HEK293 (cell line): ENCODE results near the gene FAM149B1.

ENCODE experiments used
- CTCF ChIA-PET: fragments of 350-600 bp; formaldehyde crosslinking; extraction: SDS; loops from one replicate; lab custom pipeline; 2021; ENCODE audit warnings: antibody characterized with exemption; lab: Yijun Ruan, JAX
- POLR2A ChIA-PET: fragments of 300-600 bp; formaldehyde crosslinking; extraction: SDS; loops from one replicate; lab custom pipeline; 2020; ENCODE audit warnings: antibody characterized with exemption, inconsistent platforms; lab: Yijun Ruan, JAX
- H3K27ac ChIP-seq: fragments of 200-500 bp; sonication (Bioruptor generic); 2 replicates; pipeline ENCODE4 v1.5.1; 2014; ENCODE audit warnings: low read depth, low read length, control low read depth, inconsistent platforms; ENCODE audit errors: extremely low read depth
- H3K36me3 ChIP-seq, 2 experiments: fragments of 200-500 bp in 1 of 2; sonication (Bioruptor generic) in 1 of 2; 1 replicate in 1 of 2; 2 replicates in 1 of 2; pipeline ENCODE4 v1.5.1; 2014 to 2017; ENCODE audit warnings: inconsistent platforms in 2 of 2, low read length in 2 of 2; ENCODE audit not compliant: control insufficient read depth in 2 of 2, insufficient read depth in 1 of 2
- H3K4me1 ChIP-seq: fragments of 200-500 bp; sonication (Bioruptor generic); 2 replicates; pipeline ENCODE4 v1.5.1; 2014; ENCODE audit warnings: mild to moderate bottlenecking, low read length, inconsistent platforms; ENCODE audit not compliant: control insufficient read depth, insufficient read depth
- H3K4me3 ChIP-seq: 2 replicates; pipeline ENCODE4 v1.5.1; 2011; ENCODE audit warnings: low read depth, mild to moderate bottlenecking, control low read depth, low read length, moderate library complexity
- H3K9me3 ChIP-seq: fragments of 200-500 bp; sonication (Bioruptor generic); 2 replicates; pipeline ENCODE4 v1.5.1; 2014; ENCODE audit warnings: low read depth, low read length, inconsistent platforms; ENCODE audit not compliant: control insufficient read depth, insufficient read depth
- AEBP2 ChIP-seq: fragments of 450-650 bp; formaldehyde crosslinking; IDR thresholded peaks from 2 replicates; pipeline ENCODE4 v1.5.1; 2016; ENCODE audit warnings: missing biosample characterization, missing genetic modification characterization, borderline replicate concordance
- BCL11A ChIP-seq: fragments of 450-650 bp; formaldehyde crosslinking; IDR thresholded peaks from 2 replicates; pipeline ENCODE4 v1.5.1; 2016; ENCODE audit warnings: low read depth, missing biosample characterization, missing genetic modification characterization
- CTCF ChIP-seq: fragments of 450-650 bp; formaldehyde crosslinking; IDR thresholded peaks from 2 replicates; pipeline ENCODE4 v1.5.1; 2016; ENCODE audit warnings: missing biosample characterization, missing genetic modification characterization
- HOXD13 ChIP-seq: sonication (generic); formaldehyde crosslinking; IDR thresholded peaks from 2 replicates; pipeline ENCODE4 v1.8.0; 2022; ENCODE audit warnings: missing genetic modification reagents, borderline replicate concordance
- KLF9 ChIP-seq: fragments of 450-650 bp; formaldehyde crosslinking; IDR thresholded peaks from 2 replicates; pipeline ENCODE4 v1.5.1; 2016; ENCODE audit warnings: missing biosample characterization, missing genetic modification characterization, low read depth
- MZF1 ChIP-seq: fragments of 450-650 bp; formaldehyde crosslinking; IDR thresholded peaks from 2 replicates; pipeline ENCODE4 v1.5.1; 2017; ENCODE audit warnings: missing biosample characterization, missing genetic modification characterization, borderline replicate concordance
- PATZ1 ChIP-seq: fragments of 450-650 bp; formaldehyde crosslinking; IDR thresholded peaks from 2 replicates; pipeline ENCODE4 v1.5.1; 2016; ENCODE audit warnings: missing biosample characterization, missing genetic modification characterization
- WT1 ChIP-seq: fragments of 450-650 bp; formaldehyde crosslinking; IDR thresholded peaks from 2 replicates; pipeline ENCODE4 v1.5.1; 2016; ENCODE audit warnings: missing biosample characterization, missing genetic modification characterization
- ZEB2 ChIP-seq: fragments of 450-650 bp; formaldehyde crosslinking; IDR thresholded peaks from 2 replicates; pipeline ENCODE4 v1.5.1; 2016; ENCODE audit warnings: missing biosample characterization, missing genetic modification characterization
- ZNF121 ChIP-seq: fragments of 450-650 bp; formaldehyde crosslinking; IDR thresholded peaks from 2 replicates; pipeline ENCODE4 v1.5.1; 2016; ENCODE audit warnings: missing biosample characterization, missing genetic modification characterization
- ZNF214 ChIP-seq: fragments of 450-650 bp; formaldehyde crosslinking; IDR thresholded peaks from 2 replicates; pipeline ENCODE4 v1.5.1; 2017; ENCODE audit warnings: missing biosample characterization, mild to moderate bottlenecking, missing genetic modification characterization, borderline replicate concordance
- ZNF26 ChIP-seq: fragments of 450-650 bp; formaldehyde crosslinking; IDR thresholded peaks from 2 replicates; pipeline ENCODE4 v1.5.1; 2016; ENCODE audit warnings: missing biosample characterization, missing genetic modification characterization
- ZNF335 ChIP-seq: fragments of 450-650 bp; formaldehyde crosslinking; conservative IDR thresholded peaks from 2 replicates; pipeline ENCODE4 v1.5.1; 2016; ENCODE audit warnings: missing biosample characterization, missing genetic modification characterization
- ZNF341 ChIP-seq: fragments of 450-650 bp; formaldehyde crosslinking; IDR thresholded peaks from 2 replicates; pipeline ENCODE4; 2016; ENCODE audit warnings: low read depth, missing biosample characterization, missing genetic modification characterization
- ZNF48 ChIP-seq: fragments of 450-650 bp; formaldehyde crosslinking; IDR thresholded peaks from 2 replicates; pipeline ENCODE4 v1.5.1; 2016; ENCODE audit warnings: missing biosample characterization, missing genetic modification characterization
- ZNF501 ChIP-seq: fragments of 450-650 bp; formaldehyde crosslinking; IDR thresholded peaks from 2 replicates; pipeline ENCODE4 v1.5.1; 2016; ENCODE audit warnings: missing biosample characterization, missing genetic modification characterization
- ZNF514 ChIP-seq: fragments of 450-650 bp; formaldehyde crosslinking; IDR thresholded peaks from 2 replicates; pipeline ENCODE4 v1.5.1; 2016; ENCODE audit warnings: missing biosample characterization, missing genetic modification characterization
- ZNF664 ChIP-seq: fragments of 450-650 bp; formaldehyde crosslinking; IDR thresholded peaks from 2 replicates; pipeline ENCODE4 v1.5.1; 2016; ENCODE audit warnings: missing biosample characterization, missing genetic modification characterization
- ZNF677 ChIP-seq: fragments of 450-650 bp; IDR thresholded peaks from 2 replicates; pipeline ENCODE4 v1.5.0; 2018; ENCODE audit warnings: missing biosample characterization, mild to moderate bottlenecking, missing genetic modification characterization, moderate library complexity
- ZNF701 ChIP-seq: fragments of 450-650 bp; formaldehyde crosslinking; IDR thresholded peaks from 2 replicates; pipeline ENCODE4 v1.5.1; 2016; ENCODE audit warnings: missing biosample characterization, missing genetic modification characterization
- ZNF791 ChIP-seq: fragments of 450-650 bp; formaldehyde crosslinking; IDR thresholded peaks from 2 replicates; pipeline ENCODE4 v1.5.1; 2016; ENCODE audit warnings: missing biosample characterization, missing genetic modification characterization
- ZXDB ChIP-seq: fragments of 450-650 bp; formaldehyde crosslinking; IDR thresholded peaks from 2 replicates; pipeline ENCODE4 v1.5.1; 2016; ENCODE audit warnings: missing biosample characterization, missing genetic modification characterization
- TF ChIP-seq, protein P1 (sequence below): IDR thresholded peaks from 2 replicates; pipeline ENCODE4 v1.6.1; 2011; ENCODE audit warnings: mild to moderate bottlenecking, low read depth, low read length, borderline replicate concordance

FAM149B1 gene

GRCh38 chr10:73168465-73168803, 515 bp downstream of the FAM149B1 start:
- CTCF ChIA-PET: interaction anchor here (0.9 to 2.9 kb wide), 2 partner anchors 9 to 49 kb away, joined by 4 to 17 read pairs; no protein-coding TSS in a partner anchor
- TF ChIP-seq ZNF677 (tag by site-specific recombination) (no peak), MZF1 (tag by site-specific recombination) (no peak), CTCF (peak; percentile 32; the same call in 1 of the 2 replicates), ZNF664 (0 out of 2 replicates have a peak, but pooled peaks have one; percentile 33), KLF9 (tag by site-specific recombination) (peak; percentile 8; the same call in 1 of the 2 replicates), ZNF214 (tag by site-specific recombination) (no peak), PATZ1 (tag by site-specific recombination) (no peak), ZNF501 (tag by site-specific recombination) (no peak), ZNF341 (peak; percentile 42; the same call in 1 of the 2 replicates), AEBP2 (no peak), ZNF701 (tag by site-specific recombination) (no peak)
- TF ChIP-seq, protein P1, sequence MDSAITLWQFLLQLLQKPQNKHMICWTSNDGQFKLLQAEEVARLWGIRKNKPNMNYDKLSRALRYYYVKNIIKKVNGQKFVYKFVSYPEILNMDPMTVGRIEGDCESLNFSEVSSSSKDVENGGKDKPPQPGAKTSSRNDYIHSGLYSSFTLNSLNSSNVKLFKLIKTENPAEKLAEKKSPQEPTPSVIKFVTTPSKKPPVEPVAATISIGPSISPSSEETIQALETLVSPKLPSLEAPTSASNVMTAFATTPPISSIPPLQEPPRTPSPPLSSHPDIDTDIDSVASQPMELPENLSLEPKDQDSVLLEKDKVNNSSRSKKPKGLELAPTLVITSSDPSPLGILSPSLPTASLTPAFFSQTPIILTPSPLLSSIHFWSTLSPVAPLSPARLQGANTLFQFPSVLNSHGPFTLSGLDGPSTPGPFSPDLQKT: no peak
- TF ChIP-seq, all 188 proteins: peak for 4
- POLR2A ChIA-PET: interaction anchor here (0.5 to 3.3 kb wide), 10 partner anchors 15 to 814 kb away, joined by 3 to 21 read pairs (median 3); partner anchors contain the start of genes DNAJB12, DNAJC9, MRPS16 and P4HA1
- Histone ChIP-seq H3K9me3 (no peaks in the 10 kb centered on the region), H3K36me3 (peaks cover 4 to 10% of the 10 kb centered on the region in 2 experiments; a peak in 2 of 3 replicates), H3K4me1 (no peaks in the 10 kb centered on the region), H3K27ac (peak overlapping the region; percentile 56), H3K4me3 (peak overlapping the region; percentile 60)

- Histone ChIP-seq H3K27ac (no peak overlapping the region), H3K36me3 (peaks cover 0 to 5% of the 10 kb centered on the region in 2 experiments; a peak in 2 of 3 replicates), H3K4me3 (no peak overlapping the region), H3K9me3 (no peaks in the 10 kb centered on the region), H3K4me1 (no peaks in the 10 kb centered on the region)
- ChIA-PET POLR2A (interaction anchor here (0.6 to 3.3 kb wide), 9 partner anchors 14 to 815 kb away, joined by 3 to 21 read pairs (median 3); partner anchors contain the start of genes DNAJB12, DNAJC9, MRPS16 and P4HA1), CTCF (interaction anchor here (0.6 to 2.9 kb wide), 2 partner anchors 10 to 13 kb away, joined by 3 to 17 read pairs; no protein-coding TSS in a partner anchor)
- TF ChIP-seq HOXD13 (CRISPR knock-in tag): no peak
- TF ChIP-seq ZNF121 (tag by site-specific recombination): peak; percentile 74; the same call in 1 of the 2 replicates
- TF ChIP-seq, all 188 proteins: peak for 1
Observed at GRCh38 chr10:73169320-73169719, 1.4 kb downstream of the FAM149B1 start.

- Histone ChIP-seq H3K9me3 (no peaks in the 10 kb centered on the region), H3K36me3 (peaks cover 3 to 23% of the 10 kb centered on the region in 2 experiments; a peak in 2 of 3 replicates), H3K4me3 (no peak overlapping the region), H3K27ac (no peak overlapping the region), H3K4me1 (no peaks in the 10 kb centered on the region)
- ChIA-PET CTCF (interaction anchor here (0.6 to 1.2 kb wide), 2 partner anchors 46 to 450 kb away, joined by 3 to 5 read pairs; no protein-coding TSS in a partner anchor), POLR2A (no interaction called here)
- TF ChIP-seq ZXDB (tag by site-specific recombination): no peak
- no peak for TF ChIP-seq ZNF791 (tag by site-specific recombination)
- TF ChIP-seq ZNF335 (tag by site-specific recombination): no peak
- TF ChIP-seq ZNF48: no peak
- no peak for TF ChIP-seq BCL11A
- no peak for TF ChIP-seq ZEB2 (tag by site-specific recombination)
- TF ChIP-seq WT1 (tag by site-specific recombination): no peak
- TF ChIP-seq ZNF26 (tag by site-specific recombination): no peak
- no peak for TF ChIP-seq ZNF514
Observed at GRCh38 chr10:73172867-73173266, 4.9 kb downstream of the FAM149B1 start.
